Stimulated activated CD8-positive, alpha-beta memory T cell treated with anti-CD3 and anti-CD28 coated beads, Interleukin-2, amount 100 ng/mL, for 1 hour (primary cell): ENCODE results near the gene JAKMIP2.
"Not testable (repeated sequence)": the region's sequence is repeated elsewhere in the genome, so short reads cannot be mapped to it uniquely, and the experiment has no call there.

Experiments used
- DNase-seq, 2 donors: peaks; one replicate each; pipeline ENCODE4 v3.0.0-alpha.2; 2020; ENCODE audit warnings: low read depth in 2 of 2

JAKMIP2 gene

GRCh38 chr5:147782110-147783028 is at the start of gene JAKMIP2:
JAKMIP2 (minus strand) TSS chr5:147782728; CDS start chr5:147671806, 110,922 bp downstream.
- peak; percentile 68 to 70 for DNase-seq

GRCh38 chr5:147831465-147831864 is 48.9 kb upstream of the JAKMIP2 start, which contains the start of gene SPINK1:
SPINK1 (minus strand) TSS chr5:147831671; CDS start chr5:147831577, 94 bp downstream.
- no peak for DNase-seq

GRCh38 chr5:147830035-147830434 is 47.5 kb upstream of the JAKMIP2 start:
- DNase-seq: no peak

GRCh38 chr5:147827017-147827416 is 44.5 kb upstream of the JAKMIP2 start:
- not testable (repeated sequence) for DNase-seq

- DNase-seq: no peak
These were observed 43.8 kb upstream of the JAKMIP2 start for GRCh38 chr5:147826361-147826760.

- no peak for DNase-seq
These were observed 40.4 kb upstream of the JAKMIP2 start for GRCh38 chr5:147822686-147823491.

- not testable (repeated sequence) for DNase-seq
These were observed 39.7 kb upstream of the JAKMIP2 start for GRCh38 chr5:147822222-147822621.

- no peak for DNase-seq
These were observed 39.2 kb upstream of the JAKMIP2 start for GRCh38 chr5:147821766-147822165.

- DNase-seq: no peak
These were observed 36.8 kb upstream of the JAKMIP2 start for GRCh38 chr5:147819261-147819770.

GRCh38 chr5:147818290-147818689 is 35.8 kb upstream of the JAKMIP2 start:
- no peak for DNase-seq

GRCh38 chr5:147813696-147814095 is 31.2 kb upstream of the JAKMIP2 start:
- DNase-seq: no peak

GRCh38 chr5:147809830-147810666 is 27.5 kb upstream of the JAKMIP2 start:
- DNase-seq: no peak

GRCh38 chr5:147805030-147805454 is 22.5 kb upstream of the JAKMIP2 start:
- DNase-seq: peak; percentile 9 to 15

- DNase-seq: no peak
These were observed 21.8 kb upstream of the JAKMIP2 start for GRCh38 chr5:147804334-147804733.

GRCh38 chr5:147803926-147804325 is 21.4 kb upstream of the JAKMIP2 start:
- DNase-seq: no peak

- not testable (repeated sequence) for DNase-seq
These were observed 20.6 kb upstream of the JAKMIP2 start for GRCh38 chr5:147803161-147803560.

- no peak for DNase-seq
These were observed 18.9 kb upstream of the JAKMIP2 start for GRCh38 chr5:147801461-147801860.

- DNase-seq: no peak
These were observed 18.0 kb upstream of the JAKMIP2 start for GRCh38 chr5:147800491-147800890.

- no peak for DNase-seq
These were observed 14.2 kb upstream of the JAKMIP2 start for GRCh38 chr5:147796556-147797308.

- no peak for DNase-seq
These were observed 8.7 kb upstream of the JAKMIP2 start for GRCh38 chr5:147791181-147791580.

- DNase-seq: no peak
These were observed 7.3 kb upstream of the JAKMIP2 start for GRCh38 chr5:147789820-147790219.
